ENCODE data around the gene NOS2. TPM values are rescaled to one million over a fixed set of nuclear protein-coding genes. Genes with fewer than 3 reads are reported as not detected.

The NOS2 gene
- total RNA-seq, 1 experiment from 2014 or later, result 0.35 TPM

- H2BK5ac ChIP-seq (ENCODE audit: insufficient read length, low read length), result no peak overlapping the region
- H4K8ac ChIP-seq (replicated peaks; ENCODE audit: insufficient read length, low read depth, low read length), result no peak overlapping the region
- H3K23ac ChIP-seq (ENCODE audit: insufficient read length, low read depth, low read length), result no peak overlapping the region
- no peak overlapping the region for H2BK12ac ChIP-seq (ENCODE audit: insufficient read length, low read depth, low read length)
- no peak overlapping the region for H3K56ac ChIP-seq (ENCODE audit: insufficient read length, low read depth, low read length)
- H4K5ac ChIP-seq (ENCODE audit: insufficient read length, low read depth, low read length), result no peak overlapping the region
- Mint-ChIP-seq H3K9me3 (peaks cover 0 to under 1% of the 10 kb centered on the region in 2 experiments; a peak in 2 of 5 replicates), H3K4me1 (peaks cover 16 to 26% of the 10 kb centered on the region in 2 experiments), H3K4me3 (no peak overlapping the region), H3K36me3 (ENCODE audit: insufficient read depth in 1 of 3, low read depth in 3 of 3) (peaks cover 0 to 1% (median 0%) of the 10 kb centered on the region in 3 experiments; a peak in 3 of 7 replicates), H3K27ac (no peak overlapping the region), H3K27me3 (ENCODE audit: low read depth) (peaks cover 2% of the 10 kb centered on the region)
- H3K4ac ChIP-seq (ENCODE audit: low read depth, low read length), result no peak overlapping the region
- no peak overlapping the region for H2AK5ac ChIP-seq (ENCODE audit: insufficient read length, low read length)
- H2BK15ac ChIP-seq (ENCODE audit: low read depth, low read length), result no peak overlapping the region
- WGBS (ENCODE audit: extremely low coverage, insufficient read length, low lambda C conversion rate), result no CpG with 5 or more reads among the region's 10 CpGs
- H2BK20ac ChIP-seq (ENCODE audit: low read depth, low read length, poor library complexity, severe bottlenecking), result no peak overlapping the region
- no peak overlapping the region for H3K27ac ChIP-seq (ENCODE audit: insufficient read length, low read depth, low read length)
- H3T11ph ChIP-seq (ENCODE audit: low read length), result no peak overlapping the region
- H3K4me1 ChIP-seq (ENCODE audit: insufficient read depth, low read length), result no peaks in the 10 kb centered on the region; the same call in 1 of the 2 replicates
- H3K27me3 ChIP-seq (ENCODE audit: insufficient read depth, low read length), result no peaks in the 10 kb centered on the region
- H4K20me1 ChIP-seq (ENCODE audit: control insufficient read depth, insufficient read depth, insufficient read length), result no peaks in the 10 kb centered on the region
- no peak overlapping the region for H3K14ac ChIP-seq (ENCODE audit: insufficient read depth, low read length)
- no peaks in the 10 kb centered on the region; the same call in 1 of the 2 replicates for H3K79me2 ChIP-seq (ENCODE audit: insufficient read depth, low read length)
- H3K4me2 ChIP-seq (ENCODE audit: insufficient read depth, insufficient read length, low read length), result no peak overlapping the region
- no peak overlapping the region for H3K18ac ChIP-seq (ENCODE audit: insufficient read length, low read depth, low read length)
- H2AFZ ChIP-seq (ENCODE audit: low read length), result no peak overlapping the region
- H3K23me2 ChIP-seq (ENCODE audit: insufficient read length, low read depth, low read length, poor library complexity, severe bottlenecking), result peaks cover 5% of the 10 kb centered on the region
- H2BK120ac ChIP-seq (ENCODE audit: low read depth, low read length, poor library complexity, severe bottlenecking), result no peak overlapping the region
- no peaks in the 10 kb centered on the region for H3K79me1 ChIP-seq (ENCODE audit: insufficient read depth, low read depth, low read length, poor library complexity, severe bottlenecking)
- peak; percentile 55 for DNase-seq
- H3K9ac ChIP-seq (ENCODE audit: extremely low read depth, insufficient read length, low read length), result no peak overlapping the region
- H4K91ac ChIP-seq (ENCODE audit: insufficient read length, low read depth, low read length), result no peak overlapping the region
- TF ChIP-seq CTCF (conservative IDR thresholded peaks at IDR 0.05), result no peak
- no peaks in the 10 kb centered on the region for H3K9me3 ChIP-seq (ENCODE audit: control insufficient read depth, low read depth, low read length)
Observed at GRCh38 chr17:27804113-27804512, 3.8 kb upstream of the NOS2 start.

Measured in H9 (cell line).